IMR-90 (cell line): Measurements from ENCODE around the gene CD19. TPM values are rescaled to one million over a fixed set of nuclear protein-coding genes. Genes with fewer than 3 reads are reported as not detected.

Source experiments
- ATAC-seq: fragments of 200-7000 bp; cut with Tn5 transposase; 2 replicates; pipeline ENCODE4 v1.9.1; 2020; ENCODE audit warnings: low read depth, mild to moderate bottlenecking, moderate library complexity
- BruUV-seq: library from RNA; stranded (reverse); fragments of 400-500 nt; replicated peaks from 2 replicates; lab custom pipeline; 2021; lab: Mats Ljungman, UMichigan
- CTCF ChIA-PET: fragments of 300-600 bp; formaldehyde crosslinking; extraction: SDS; loops from one replicate; lab custom pipeline; 2021; ENCODE audit warnings: antibody characterized with exemption; lab: Yijun Ruan, JAX
- POLR2A ChIA-PET: fragments of 300-600 bp; sonication (Branson Sonifier 250); formaldehyde crosslinking; loops from one replicate; lab custom pipeline; 2022; ENCODE audit warnings: antibody characterized with exemption; ENCODE audit not compliant: unreplicated experiment; lab: Charles Lee
- DNase-seq: peaks from one replicate; pipeline ENCODE4 v3.0.0; 2013
- H2AFZ ChIP-seq: replicated peaks from 2 replicates; pipeline ENCODE3; 2013; ENCODE audit warnings: low read length, mild to moderate bottlenecking; ENCODE audit not compliant: poor library complexity
- H2AK5ac ChIP-seq: 2 replicates; pipeline ENCODE4 v1.6.1; 2013; ENCODE audit warnings: low read depth, low read length, inconsistent platforms
- H2AK9ac ChIP-seq: replicated peaks from 2 replicates; pipeline ENCODE3; 2013; ENCODE audit warnings: mild to moderate bottlenecking, low read depth, low read length, moderate library complexity; ENCODE audit not compliant: poor library complexity
- H2BK120ac ChIP-seq: 2 replicates; pipeline ENCODE4 v1.6.1; 2013; ENCODE audit warnings: low read depth, low read length, inconsistent platforms
- H2BK15ac ChIP-seq: 3 replicates; pipeline ENCODE4 v1.6.1; 2013; ENCODE audit warnings: low read depth, low read length, inconsistent platforms
- H2BK20ac ChIP-seq: 2 replicates; pipeline ENCODE4 v1.6.1; 2013; ENCODE audit warnings: low read depth, mild to moderate bottlenecking, inconsistent platforms, low read length, moderate library complexity
- H2BK5ac ChIP-seq: 2 replicates; pipeline ENCODE4 v1.6.1; 2013; ENCODE audit warnings: mild to moderate bottlenecking, low read depth, low read length, inconsistent platforms; ENCODE audit not compliant: poor library complexity, severe bottlenecking
- H3K14ac ChIP-seq: replicated peaks from 2 replicates; pipeline ENCODE4 v1.6.1; 2013; ENCODE audit warnings: low read depth, low read length, inconsistent platforms
- H3K18ac ChIP-seq: 2 replicates; pipeline ENCODE4 v1.6.1; 2013; ENCODE audit warnings: low read depth, low read length, control low read depth
- H3K23ac ChIP-seq: 2 replicates; pipeline ENCODE4 v1.6.1; 2013; ENCODE audit warnings: low read depth, low read length, inconsistent platforms
- H3K27ac ChIP-seq: 2 replicates; pipeline ENCODE4 v1.5.1; 2013; ENCODE audit warnings: mild to moderate bottlenecking, control low read depth, low read length; ENCODE audit not compliant: insufficient read depth
- H3K27me3 ChIP-seq: 2 replicates; pipeline ENCODE4 v1.6.1; 2013; ENCODE audit warnings: low read length; ENCODE audit not compliant: control insufficient read depth, insufficient read depth
- H3K36me3 ChIP-seq: 2 replicates; pipeline ENCODE4 v1.6.1; 2013; ENCODE audit warnings: low read length, mixed read lengths; ENCODE audit not compliant: control insufficient read depth, insufficient read depth
- H3K4ac ChIP-seq: 2 replicates; pipeline ENCODE4 v1.6.1; 2013; ENCODE audit warnings: low read depth, low read length, inconsistent platforms
- H3K4me1 ChIP-seq: 2 replicates; pipeline ENCODE4 v1.6.1; 2013; ENCODE audit warnings: low read length, mixed read lengths; ENCODE audit not compliant: control insufficient read depth, insufficient read depth
- H3K4me2 ChIP-seq: 2 replicates; pipeline ENCODE4 v1.6.1; 2013; ENCODE audit warnings: low read depth, mild to moderate bottlenecking, control low read depth, low read length, moderate library complexity
- H3K4me3 ChIP-seq: 2 replicates; pipeline ENCODE4 v1.5.1; 2013; ENCODE audit warnings: low read depth, mild to moderate bottlenecking, control low read depth, low read length, moderate library complexity; ENCODE audit not compliant: insufficient read depth
- H3K56ac ChIP-seq: 2 replicates; pipeline ENCODE4 v1.6.1; 2013; ENCODE audit warnings: low read length, inconsistent platforms; ENCODE audit not compliant: insufficient read depth; ENCODE audit errors: extremely low read depth
- H3K79me1 ChIP-seq, 2 experiments: 2 replicates each; pipeline ENCODE4 v1.6.1; 2013; ENCODE audit warnings: low read length in 2 of 2, inconsistent platforms in 1 of 2, low read depth in 1 of 2
- H3K9ac ChIP-seq: 2 replicates; pipeline ENCODE4 v1.6.1; 2013; ENCODE audit warnings: low read depth, low read length, control low read depth
- H3K9me1 ChIP-seq: 2 replicates; pipeline ENCODE4 v1.6.1; 2013; ENCODE audit warnings: low read length, inconsistent platforms; ENCODE audit not compliant: insufficient read depth
- H3K9me3 ChIP-seq: 2 replicates; pipeline ENCODE4 v1.6.1; 2013; ENCODE audit warnings: low read length; ENCODE audit not compliant: control insufficient read depth, insufficient read depth
- H4K20me1 ChIP-seq: 2 replicates; pipeline ENCODE4 v1.6.1; 2013; ENCODE audit warnings: low read length, inconsistent platforms; ENCODE audit not compliant: insufficient read depth
- H4K5ac ChIP-seq: 2 replicates; pipeline ENCODE4 v1.6.1; 2013; ENCODE audit warnings: mild to moderate bottlenecking, low read depth, low read length, control low read depth
- H4K8ac ChIP-seq, 2 experiments: 2 replicates each; pipeline ENCODE4 v1.6.1; 2013; ENCODE audit warnings: low read depth in 2 of 2, low read length in 2 of 2, control low read depth in 1 of 2, inconsistent platforms in 1 of 2
- H4K91ac ChIP-seq: 2 replicates; pipeline ENCODE4 v1.6.1; 2013; ENCODE audit warnings: low read depth, low read length, inconsistent platforms; ENCODE audit not compliant: insufficient read depth
- CEBPB ChIP-seq: IDR thresholded peaks from 2 replicates; pipeline ENCODE4 v1.6.1; 2012; ENCODE audit warnings: low read depth, low read length, improper control_type of control experiment
- CHD1 ChIP-seq: IDR thresholded peaks from 2 replicates; pipeline ENCODE4 v1.6.1; 2012; ENCODE audit warnings: low read depth, low read length, improper control_type of control experiment
- ELK1 ChIP-seq: fragments of 150-350 bp; IDR thresholded peaks from 2 replicates; pipeline ENCODE4 v1.6.1; 2016; ENCODE audit warnings: low read depth, mild to moderate bottlenecking, low read length, moderate library complexity, borderline replicate concordance
- POLR2A ChIP-seq: IDR thresholded peaks from 2 replicates; pipeline ENCODE4 v1.6.1; 2012; ENCODE audit warnings: mild to moderate bottlenecking, low read depth, low read length
- RAD21 ChIP-seq: IDR thresholded peaks from 2 replicates; pipeline ENCODE4 v1.6.1; 2012; ENCODE audit warnings: low read length, improper control_type of control experiment
- RFX5 ChIP-seq: IDR thresholded peaks from 2 replicates; pipeline ENCODE4 v1.8.0; 2012; ENCODE audit warnings: low read depth, mild to moderate bottlenecking, low read length, moderate library complexity
- SMC3 ChIP-seq: fragments of 150-350 bp; IDR thresholded peaks from 2 replicates; pipeline ENCODE4 v1.6.1; 2016; ENCODE audit warnings: low read depth, mild to moderate bottlenecking, antibody characterized with exemption, low read length, moderate library complexity
- USF2 ChIP-seq: fragments of 150-350 bp; IDR thresholded peaks from 2 replicates; pipeline ENCODE4 v1.6.1; 2017; ENCODE audit warnings: mild to moderate bottlenecking, antibody characterized with exemption, low read length, low read depth
- WGBS, 2 experiments: methylation state at CpG; one replicate each; pipeline versions ENCODE4 v1.1.5 to v1.1.7; 2013; ENCODE audit warnings: missing lambda C conversion rate in 2 of 2; ENCODE audit not compliant: insufficient read length in 1 of 2; ENCODE audit errors: extremely low coverage in 2 of 2; 5-methylcytosine and 5-hydroxymethylcytosine counted together
- dilution Hi-C: fragments of 300-500 bp; cut with HindIII; formaldehyde crosslinking; loops from one replicate; pipeline ENCODE4 v1.14.3; 2018; ENCODE audit warnings: low sequenced_read_pairs; ENCODE audit not compliant: unreplicated experiment
- in situ Hi-C: fragments of 300-500 bp; cut with MboI; formaldehyde crosslinking; loops from 3 replicates; pipeline ENCODE4 v1.14.3; 2019; ENCODE audit warnings: low sequenced_read_pairs, inconsistent platforms, mixed read lengths
- intact Hi-C: fragments of 100-400 bp; cut with micrococcal nuclease; formaldehyde crosslinking; loops from 2 replicates; pipeline ENCODE4 v1.10.0; 2022
- polyA plus RNA-seq, 3 experiments: library from polyadenylated mRNA; depleted of rRNA; stranded (reverse); fragments of >200 nt; gene quantifications; 2 replicates each; pipeline ENCODE4 v1.2.3, GENCODE V29; 2012; ENCODE audit warnings: low replicate concordance in 1 of 3
- total RNA-seq: library from RNA; depleted of rRNA; stranded (reverse); fragments of >200 nt; gene quantifications from 2 replicates; pipeline ENCODE4 v1.2.3, GENCODE V29; 2012

CD19 gene
- total and polyA plus RNA-seq, 2 of the 4 experiments (the other 2 are of a cell fraction): not detected

GRCh38 chr16:28904828-28905227 lies 26.9 kb upstream of the CD19 start:
- in situ Hi-C loops (no loop called here), intact Hi-C loops (no loop called here), dilution Hi-C loops (no loop called here)
- Histone ChIP-seq H3K23ac (no peak overlapping the region), H3K9me3 (no peaks in the 10 kb centered on the region), H2AK9ac (no peak overlapping the region), H3K27ac (no peak overlapping the region), H2BK20ac (no peak overlapping the region), H2BK15ac (no peak overlapping the region), H2AFZ (no peak overlapping the region), H4K20me1 (no peaks in the 10 kb centered on the region), H3K4ac (no peak overlapping the region), H4K5ac (no peak overlapping the region), H3K9ac (no peak overlapping the region), H3K36me3 (peaks cover 16% of the 10 kb centered on the region), H3K56ac (no peak overlapping the region), H4K8ac (no peak overlapping the region), H2BK120ac (no peak overlapping the region), H3K79me1 (no peaks in the 10 kb centered on the region), H3K9me1 (no peaks in the 10 kb centered on the region), H4K91ac (no peak overlapping the region), H3K4me3 (no peak overlapping the region), H2BK5ac (no peak overlapping the region), H3K27me3 (no peaks in the 10 kb centered on the region), H3K4me1 (no peaks in the 10 kb centered on the region), H2AK5ac (no peak overlapping the region), H3K18ac (no peak overlapping the region), H3K14ac (no peak overlapping the region), H3K4me2 (no peak overlapping the region)
- ATAC-seq: no peak
- POLR2A ChIA-PET: no interaction called here
- CTCF ChIA-PET: no interaction called here
- no peak for DNase-seq
- no CpG with 5 or more reads among the region's 16 CpGs for WGBS, 2 experiments
- no peak for TF ChIP-seq RAD21
- TF ChIP-seq POLR2A: no peak
- no peak for TF ChIP-seq CEBPB
- TF ChIP-seq USF2: no peak
- TF ChIP-seq SMC3: no peak
- no peak for TF ChIP-seq RFX5
- no peak for TF ChIP-seq CHD1
- no peak for TF ChIP-seq ELK1
- no TSS peak for BruUV-seq
